Measurements from ENCODE around the gene VEGFC.

VEGFC gene

GRCh38 chr4:176825586-176825985 is 32.9 kb upstream of the VEGFC start:
- H3K27me3 ChIP-seq (replicated peaks; ENCODE audit: control insufficient read depth, insufficient read depth, low read length, poor library complexity, severe bottlenecking): no peaks in the 10 kb centered on the region
- DNase-seq: no peak
- H3K27ac ChIP-seq (ENCODE audit: insufficient read depth, low read length, poor library complexity, severe bottlenecking): no peak overlapping the region

DNA sequence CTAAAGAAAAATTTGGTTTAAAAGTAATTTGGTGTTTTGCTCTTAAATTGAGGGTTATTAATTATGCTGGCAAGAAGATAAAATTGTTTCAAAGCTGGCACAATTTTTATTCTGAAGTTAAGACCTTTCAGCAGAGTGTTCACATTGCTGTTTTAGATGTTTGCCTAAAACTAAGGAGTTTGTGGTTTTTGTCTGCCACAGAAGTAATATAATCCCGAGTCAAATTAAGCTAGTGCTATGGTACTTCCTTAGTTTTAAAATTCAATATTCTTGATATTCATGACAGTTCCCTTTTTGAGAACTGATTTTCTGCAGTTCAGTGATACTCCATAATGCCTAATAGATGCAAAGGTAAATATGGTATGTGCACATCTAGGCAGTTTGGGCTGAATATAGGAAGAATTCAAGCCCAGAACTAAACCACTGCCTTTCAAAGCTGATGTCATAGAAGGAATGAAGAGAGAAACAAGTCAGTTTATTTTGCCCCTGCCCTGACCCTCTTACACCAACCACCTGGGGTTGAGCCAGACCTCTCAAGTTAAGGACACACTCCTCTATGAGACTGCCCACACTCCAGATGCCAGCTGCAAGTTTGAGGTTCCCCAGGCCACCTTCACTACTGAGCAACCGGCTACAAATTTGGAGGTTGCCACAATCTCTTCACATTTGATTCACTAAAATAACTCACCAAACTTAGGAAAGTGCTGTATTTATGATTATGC is 32.1 kb upstream of the VEGFC start:
- Histone ChIP-seq H3K36me3 (ENCODE audit: control insufficient read depth, insufficient read depth, low read length) (no peaks in the 10 kb centered on the region), H3K9me3 (ENCODE audit: control insufficient read depth, low read length) (no peaks in the 10 kb centered on the region), H3K4me3 (ENCODE audit: insufficient read depth, low read depth, low read length, poor library complexity, severe bottlenecking) (no peak overlapping the region), H3K27ac (ENCODE audit: insufficient read depth, low read length, poor library complexity, severe bottlenecking) (no peak overlapping the region), H3K4me1 (ENCODE audit: control insufficient read depth, insufficient read depth, low read length, poor library complexity, severe bottlenecking) (no peaks in the 10 kb centered on the region), H3K27me3 (replicated peaks; ENCODE audit: control insufficient read depth, insufficient read depth, low read length, poor library complexity, severe bottlenecking) (no peaks in the 10 kb centered on the region)
- DNase-seq: no peak

More at GRCh38 chr4:176825586-176825985, 32.9 kb upstream of the VEGFC start:
- H3K9me3 ChIP-seq (ENCODE audit: control insufficient read depth, low read length): no peaks in the 10 kb centered on the region
- no peaks in the 10 kb centered on the region for H3K36me3 ChIP-seq (ENCODE audit: control insufficient read depth, insufficient read depth, low read length)
- H3K4me3 ChIP-seq (ENCODE audit: insufficient read depth, low read depth, low read length, poor library complexity, severe bottlenecking): no peak overlapping the region
- no peaks in the 10 kb centered on the region for H3K4me1 ChIP-seq (ENCODE audit: control insufficient read depth, insufficient read depth, low read length, poor library complexity, severe bottlenecking)

GRCh38 chr4:176818531-176818930 is 25.8 kb upstream of the VEGFC start:
- H3K4me3 ChIP-seq (ENCODE audit: insufficient read depth, low read depth, low read length, poor library complexity, severe bottlenecking): no peak overlapping the region
- H3K27me3 ChIP-seq (replicated peaks; ENCODE audit: control insufficient read depth, insufficient read depth, low read length, poor library complexity, severe bottlenecking): no peaks in the 10 kb centered on the region
- no peak for DNase-seq
- no peaks in the 10 kb centered on the region for H3K9me3 ChIP-seq (ENCODE audit: control insufficient read depth, low read length)
- H3K4me1 ChIP-seq (ENCODE audit: control insufficient read depth, insufficient read depth, low read length, poor library complexity, severe bottlenecking): no peaks in the 10 kb centered on the region
- no peaks in the 10 kb centered on the region for H3K36me3 ChIP-seq (ENCODE audit: control insufficient read depth, insufficient read depth, low read length)
- no peak overlapping the region for H3K27ac ChIP-seq (ENCODE audit: insufficient read depth, low read length, poor library complexity, severe bottlenecking)

- Histone ChIP-seq H3K4me3 (ENCODE audit: insufficient read depth, low read depth, low read length, poor library complexity, severe bottlenecking) (no peak overlapping the region), H3K4me1 (ENCODE audit: control insufficient read depth, insufficient read depth, low read length, poor library complexity, severe bottlenecking) (no peaks in the 10 kb centered on the region), H3K36me3 (ENCODE audit: control insufficient read depth, insufficient read depth, low read length) (no peaks in the 10 kb centered on the region), H3K9me3 (ENCODE audit: control insufficient read depth, low read length) (no peaks in the 10 kb centered on the region), H3K27me3 (replicated peaks; ENCODE audit: control insufficient read depth, insufficient read depth, low read length, poor library complexity, severe bottlenecking) (no peaks in the 10 kb centered on the region), H3K27ac (ENCODE audit: insufficient read depth, low read length, poor library complexity, severe bottlenecking) (no peak overlapping the region)
- DNase-seq: no peak
Observed at GRCh38 chr4:176817204-176817603, 24.5 kb upstream of the VEGFC start.

DNA sequence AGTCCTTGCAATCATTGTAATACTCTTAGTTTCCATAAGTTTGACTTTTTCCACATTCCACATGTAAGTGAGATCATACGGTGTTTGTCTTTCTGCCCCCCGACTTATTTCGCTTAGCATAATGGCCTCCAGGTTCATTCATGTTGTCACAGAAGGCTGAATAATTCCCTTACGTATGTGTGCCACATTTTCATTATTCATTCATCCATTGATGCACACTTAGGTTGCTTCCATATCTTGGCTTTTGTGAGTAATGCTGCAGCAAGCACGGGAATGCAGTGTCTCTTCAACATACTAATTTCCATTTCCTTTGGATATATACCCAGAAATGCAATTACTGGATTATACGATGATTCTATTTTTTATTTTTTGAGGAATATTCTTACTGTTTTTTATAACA is 22.0 kb upstream of the VEGFC start:
- no peak for DNase-seq
- Histone ChIP-seq H3K9me3 (ENCODE audit: control insufficient read depth, low read length) (no peaks in the 10 kb centered on the region), H3K27ac (ENCODE audit: insufficient read depth, low read length, poor library complexity, severe bottlenecking) (no peak overlapping the region), H3K4me1 (ENCODE audit: control insufficient read depth, insufficient read depth, low read length, poor library complexity, severe bottlenecking) (no peaks in the 10 kb centered on the region), H3K27me3 (replicated peaks; ENCODE audit: control insufficient read depth, insufficient read depth, low read length, poor library complexity, severe bottlenecking) (no peaks in the 10 kb centered on the region), H3K36me3 (ENCODE audit: control insufficient read depth, insufficient read depth, low read length) (no peaks in the 10 kb centered on the region), H3K4me3 (ENCODE audit: insufficient read depth, low read depth, low read length, poor library complexity, severe bottlenecking) (no peak overlapping the region)

DNA sequence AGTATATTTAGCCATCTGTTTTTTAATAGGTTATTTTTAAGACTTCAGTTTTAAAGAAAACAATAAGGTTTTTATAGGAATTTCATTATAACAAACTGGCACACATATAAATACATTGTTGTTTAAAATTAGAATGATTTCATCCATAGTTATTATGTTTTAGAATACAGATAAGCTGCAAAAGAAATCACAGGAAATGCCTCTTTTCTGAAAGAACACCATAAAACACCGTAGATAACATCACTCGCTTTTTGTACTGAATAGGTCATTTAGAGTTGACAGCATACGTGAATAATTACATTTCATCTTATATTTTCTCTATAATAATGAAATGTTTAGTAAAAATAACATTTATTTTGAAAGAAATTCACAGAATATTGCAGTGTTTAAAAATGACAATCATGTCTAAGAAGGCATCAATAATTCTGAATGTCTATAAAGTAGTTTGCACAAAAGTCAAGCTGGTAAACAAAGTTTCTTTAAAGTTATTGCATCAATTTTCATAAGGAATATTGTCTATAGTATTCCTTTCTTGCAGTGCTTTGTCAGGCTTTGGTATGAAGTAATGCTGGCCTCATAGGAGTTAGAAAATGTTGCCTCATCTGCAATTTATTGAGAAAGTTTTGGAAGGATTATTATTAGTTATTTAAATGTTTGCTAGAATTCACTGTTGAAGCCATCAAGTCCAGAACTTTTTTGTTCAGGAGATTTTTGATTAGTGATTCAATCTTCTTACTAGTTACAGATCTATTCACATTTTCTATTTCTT is 17.9 kb upstream of the VEGFC start:
- no peak for DNase-seq
- H3K36me3 ChIP-seq (ENCODE audit: control insufficient read depth, insufficient read depth, low read length): no peaks in the 10 kb centered on the region
- H3K27me3 ChIP-seq (replicated peaks; ENCODE audit: control insufficient read depth, insufficient read depth, low read length, poor library complexity, severe bottlenecking): no peaks in the 10 kb centered on the region
- no peak overlapping the region for H3K4me3 ChIP-seq (ENCODE audit: insufficient read depth, low read depth, low read length, poor library complexity, severe bottlenecking)
- H3K4me1 ChIP-seq (ENCODE audit: control insufficient read depth, insufficient read depth, low read length, poor library complexity, severe bottlenecking): no peaks in the 10 kb centered on the region
- H3K27ac ChIP-seq (ENCODE audit: insufficient read depth, low read length, poor library complexity, severe bottlenecking): no peak overlapping the region
- no peaks in the 10 kb centered on the region for H3K9me3 ChIP-seq (ENCODE audit: control insufficient read depth, low read length)

- Histone ChIP-seq H3K9me3 (ENCODE audit: control insufficient read depth, low read length) (no peaks in the 10 kb centered on the region), H3K36me3 (ENCODE audit: control insufficient read depth, insufficient read depth, low read length) (no peaks in the 10 kb centered on the region), H3K27ac (ENCODE audit: insufficient read depth, low read length, poor library complexity, severe bottlenecking) (no peak overlapping the region), H3K27me3 (replicated peaks; ENCODE audit: control insufficient read depth, insufficient read depth, low read length, poor library complexity, severe bottlenecking) (no peaks in the 10 kb centered on the region), H3K4me3 (ENCODE audit: insufficient read depth, low read depth, low read length, poor library complexity, severe bottlenecking) (no peak overlapping the region), H3K4me1 (ENCODE audit: control insufficient read depth, insufficient read depth, low read length, poor library complexity, severe bottlenecking) (no peaks in the 10 kb centered on the region)
- DNase-seq: no peak
Observed at GRCh38 chr4:176806778-176807375, 14.2 kb upstream of the VEGFC start.

- Histone ChIP-seq H3K27me3 (replicated peaks; ENCODE audit: control insufficient read depth, insufficient read depth, low read length, poor library complexity, severe bottlenecking) (no peaks in the 10 kb centered on the region), H3K4me3 (ENCODE audit: insufficient read depth, low read depth, low read length, poor library complexity, severe bottlenecking) (no peak overlapping the region), H3K4me1 (ENCODE audit: control insufficient read depth, insufficient read depth, low read length, poor library complexity, severe bottlenecking) (no peaks in the 10 kb centered on the region), H3K36me3 (ENCODE audit: control insufficient read depth, insufficient read depth, low read length) (no peaks in the 10 kb centered on the region), H3K27ac (ENCODE audit: insufficient read depth, low read length, poor library complexity, severe bottlenecking) (no peak overlapping the region), H3K9me3 (ENCODE audit: control insufficient read depth, low read length) (no peaks in the 10 kb centered on the region)
- no peak for DNase-seq
Observed at GRCh38 chr4:176805155-176805554, 12.4 kb upstream of the VEGFC start.

DNA sequence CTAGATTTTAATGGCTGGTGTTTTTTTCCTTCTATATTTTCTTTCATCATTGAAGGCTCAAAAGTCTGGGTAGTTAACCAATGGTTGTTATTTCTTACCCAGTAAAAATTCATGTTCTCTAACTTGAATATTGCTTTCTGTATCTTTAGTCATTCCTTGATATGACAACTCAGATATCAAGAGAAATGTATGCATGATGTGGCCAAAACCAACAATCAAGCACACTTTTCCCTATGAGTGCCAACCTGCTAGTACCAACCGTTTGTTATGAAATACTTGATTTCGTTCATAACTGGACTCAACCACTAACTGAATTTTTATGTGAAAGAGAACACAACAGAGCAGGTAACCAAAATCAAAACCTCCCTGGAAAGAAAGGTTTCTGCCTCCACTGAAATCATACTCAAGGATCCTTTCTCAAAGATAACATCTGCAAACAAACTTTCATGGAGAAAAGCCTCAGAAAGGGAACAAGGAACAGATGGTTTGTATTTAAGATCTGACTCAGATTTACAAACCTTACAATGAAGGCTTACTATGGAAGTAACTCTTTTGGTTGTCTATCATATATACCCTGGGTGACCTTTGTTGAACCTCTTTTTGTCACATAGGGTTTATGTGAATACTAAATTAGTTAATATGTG is 8.3 kb upstream of the VEGFC start:
- Histone ChIP-seq H3K27ac (ENCODE audit: insufficient read depth, low read length, poor library complexity, severe bottlenecking) (no peak overlapping the region), H3K36me3 (ENCODE audit: control insufficient read depth, insufficient read depth, low read length) (no peaks in the 10 kb centered on the region)
- DNase-seq: no peak

GRCh38 chr4:176799653-176800052 is 6.9 kb upstream of the VEGFC start:
- Histone ChIP-seq H3K27me3 (replicated peaks; ENCODE audit: control insufficient read depth, insufficient read depth, low read length, poor library complexity, severe bottlenecking) (no peaks in the 10 kb centered on the region), H3K4me1 (ENCODE audit: control insufficient read depth, insufficient read depth, low read length, poor library complexity, severe bottlenecking) (no peaks in the 10 kb centered on the region), H3K36me3 (ENCODE audit: control insufficient read depth, insufficient read depth, low read length) (no peaks in the 10 kb centered on the region), H3K27ac (ENCODE audit: insufficient read depth, low read length, poor library complexity, severe bottlenecking) (no peak overlapping the region), H3K4me3 (ENCODE audit: insufficient read depth, low read depth, low read length, poor library complexity, severe bottlenecking) (no peak overlapping the region), H3K9me3 (ENCODE audit: control insufficient read depth, low read length) (no peaks in the 10 kb centered on the region)
- no peak for DNase-seq

More for the DNA sequence above, 8.3 kb upstream of the VEGFC start:
- Histone ChIP-seq H3K27me3 (replicated peaks; ENCODE audit: control insufficient read depth, insufficient read depth, low read length, poor library complexity, severe bottlenecking) (no peaks in the 10 kb centered on the region), H3K4me1 (ENCODE audit: control insufficient read depth, insufficient read depth, low read length, poor library complexity, severe bottlenecking) (no peaks in the 10 kb centered on the region), H3K9me3 (ENCODE audit: control insufficient read depth, low read length) (no peaks in the 10 kb centered on the region), H3K4me3 (ENCODE audit: insufficient read depth, low read depth, low read length, poor library complexity, severe bottlenecking) (no peak overlapping the region)
